Breast epithelium (tissue), 4 donors: ENCODE results near the gene KCNJ6. TPM values are rescaled to one million over a fixed set of nuclear protein-coding genes. Genes with fewer than 3 reads are reported as not detected.
A peak's percentile ranks its signal among the peaks of the same experiment; 100 is the strongest.

Experiments
- DNase-seq, 2 donors: peaks; one replicate each; pipeline ENCODE4 v3.0.0-alpha.2; 2019; ENCODE audit warnings: low spot score in 2 of 2
- H3K27ac ChIP-seq, 2 donors: fragments of 200-600 bp; sonication (generic) in 1 of 2; one replicate each; pipeline ENCODE4 v1.5.1; 2016 to 2019; ENCODE audit warnings: mild to moderate bottlenecking in 1 of 2
- H3K27me3 ChIP-seq, 2 donors: fragments of 200-600 bp; sonication (generic) in 1 of 2; one replicate each; pipeline versions ENCODE4 v1.5.1 to v1.6.0; 2017 to 2019; ENCODE audit warnings: control low read depth in 1 of 2, mild to moderate bottlenecking in 1 of 2
- H3K36me3 ChIP-seq: fragments of 200-600 bp; one replicate; pipeline ENCODE4 v1.5.1; 2019
- H3K4me1 ChIP-seq, 2 donors: fragments of 200-600 bp; sonication (generic); one replicate each; pipeline ENCODE4 v1.5.1; 2016 to 2019; ENCODE audit warnings: control low read depth in 1 of 2
- H3K4me3 ChIP-seq, 3 donors: fragments of 200-600 bp; sonication (generic); 1 replicate in 2 of 3; 2 replicates in 1 of 3; pipeline ENCODE4 v1.5.1; 2016 to 2019; ENCODE audit warnings: mild to moderate bottlenecking in 3 of 3, moderate library complexity in 2 of 3
- H3K9me3 ChIP-seq, 2 donors: fragments of 200-600 bp; sonication (generic) in 1 of 2; one replicate each; pipeline ENCODE4 v1.5.1; 2016 to 2019; ENCODE audit warnings: control low read depth in 1 of 2
- POLR2A ChIP-seq: fragments of 450-650 bp; IDR thresholded peaks from one replicate; pipeline ENCODE4 v1.6.1; 2016; ENCODE audit warnings: antibody characterized with exemption, mild to moderate bottlenecking, moderate library complexity
- POLR2AphosphoS5 ChIP-seq, 3 donors: sonication (generic); formaldehyde crosslinking; IDR thresholded peaks; one replicate each; pipeline ENCODE4 v1.6.1; 2017; ENCODE audit warnings: antibody characterized with exemption in 3 of 3
- intact Hi-C: fragments of 100-400 bp; cut with DNase I; formaldehyde crosslinking; loops from one replicate; pipeline ENCODE4 v1.15.1; 2023; ENCODE audit warnings: low total_unique reads
- total RNA-seq, 3 donors: library from RNA; depleted of rRNA; stranded (reverse); fragments of >200 nt; gene quantifications; one replicate each; pipeline ENCODE4 v1.1.0, GENCODE V29; 2016
- TF ChIP-seq, protein P1 (sequence below), 3 donors: fragments of 450-650 bp; IDR thresholded peaks; one replicate each; pipeline ENCODE4 v1.5.1; 2016 to 2017; ENCODE audit warnings: antibody characterized with exemption in 3 of 3, mild to moderate bottlenecking in 3 of 3, moderate library complexity in 3 of 3

KCNJ6 gene, protein sequence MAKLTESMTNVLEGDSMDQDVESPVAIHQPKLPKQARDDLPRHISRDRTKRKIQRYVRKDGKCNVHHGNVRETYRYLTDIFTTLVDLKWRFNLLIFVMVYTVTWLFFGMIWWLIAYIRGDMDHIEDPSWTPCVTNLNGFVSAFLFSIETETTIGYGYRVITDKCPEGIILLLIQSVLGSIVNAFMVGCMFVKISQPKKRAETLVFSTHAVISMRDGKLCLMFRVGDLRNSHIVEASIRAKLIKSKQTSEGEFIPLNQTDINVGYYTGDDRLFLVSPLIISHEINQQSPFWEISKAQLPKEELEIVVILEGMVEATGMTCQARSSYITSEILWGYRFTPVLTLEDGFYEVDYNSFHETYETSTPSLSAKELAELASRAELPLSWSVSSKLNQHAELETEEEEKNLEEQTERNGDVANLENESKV
- not detected for total RNA-seq

DNA sequence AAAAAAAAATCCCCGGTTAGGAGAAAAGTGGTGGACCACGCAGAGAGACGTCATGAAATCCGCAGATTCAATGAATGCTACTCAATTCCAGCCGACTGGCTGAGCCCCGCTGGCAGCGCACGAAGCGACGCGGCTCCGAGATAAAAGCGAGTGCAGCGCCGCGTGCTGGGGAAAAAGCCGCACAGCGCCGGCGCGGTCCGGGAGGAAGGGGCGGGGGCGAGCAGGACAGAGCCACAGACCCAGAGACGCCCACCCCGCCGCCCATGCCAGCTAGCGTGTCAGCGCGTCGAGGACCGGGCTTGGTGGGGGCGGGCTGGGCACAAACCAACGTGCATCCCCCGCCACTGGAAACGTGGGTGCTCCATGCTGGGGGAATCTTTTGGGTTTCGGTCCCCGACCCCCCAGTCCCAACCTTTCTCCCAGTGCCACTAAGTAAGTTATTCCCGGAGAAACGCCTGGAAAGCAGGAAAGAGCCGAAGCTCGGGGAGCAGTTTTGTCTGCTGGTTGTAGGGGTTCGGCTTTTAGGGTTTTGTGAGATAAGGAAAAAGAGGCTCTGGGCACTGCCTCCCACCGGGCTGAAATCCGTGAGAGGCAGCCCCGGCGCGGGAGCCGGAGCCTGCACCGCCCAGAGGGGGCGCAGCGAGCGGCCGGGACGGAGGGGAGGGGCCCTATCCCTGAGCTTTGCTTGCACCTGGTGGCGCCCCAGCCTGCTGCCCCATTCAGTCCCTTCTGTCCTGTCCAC is at the start of gene KCNJ6:
Gene KCNJ6, minus strand, starts transcription at position 148 of the 742 bp plus-strand sequence. CDS start 75,775 bp downstream, outside the sequence.
- no peak for DNase-seq
- intact Hi-C loops = no loop called here
- peaks cover 0 to 80% of the 10 kb centered on the region in 2 donors for H3K27me3 ChIP-seq
- no peaks in the 10 kb centered on the region for H3K9me3 ChIP-seq
- peak within 1 kb of the TSS in 2 of 3 donors; percentile 17 to 50 for H3K4me3 ChIP-seq
- no peak within 1 kb of the TSS for H3K27ac ChIP-seq
- TF ChIP-seq POLR2AphosphoS5 (IDR thresholded peaks at IDR 0.05) = no peak
- no peak for TF ChIP-seq POLR2A
- TF ChIP-seq, protein P1, sequence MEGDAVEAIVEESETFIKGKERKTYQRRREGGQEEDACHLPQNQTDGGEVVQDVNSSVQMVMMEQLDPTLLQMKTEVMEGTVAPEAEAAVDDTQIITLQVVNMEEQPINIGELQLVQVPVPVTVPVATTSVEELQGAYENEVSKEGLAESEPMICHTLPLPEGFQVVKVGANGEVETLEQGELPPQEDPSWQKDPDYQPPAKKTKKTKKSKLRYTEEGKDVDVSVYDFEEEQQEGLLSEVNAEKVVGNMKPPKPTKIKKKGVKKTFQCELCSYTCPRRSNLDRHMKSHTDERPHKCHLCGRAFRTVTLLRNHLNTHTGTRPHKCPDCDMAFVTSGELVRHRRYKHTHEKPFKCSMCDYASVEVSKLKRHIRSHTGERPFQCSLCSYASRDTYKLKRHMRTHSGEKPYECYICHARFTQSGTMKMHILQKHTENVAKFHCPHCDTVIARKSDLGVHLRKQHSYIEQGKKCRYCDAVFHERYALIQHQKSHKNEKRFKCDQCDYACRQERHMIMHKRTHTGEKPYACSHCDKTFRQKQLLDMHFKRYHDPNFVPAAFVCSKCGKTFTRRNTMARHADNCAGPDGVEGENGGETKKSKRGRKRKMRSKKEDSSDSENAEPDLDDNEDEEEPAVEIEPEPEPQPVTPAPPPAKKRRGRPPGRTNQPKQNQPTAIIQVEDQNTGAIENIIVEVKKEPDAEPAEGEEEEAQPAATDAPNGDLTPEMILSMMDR (IDR thresholded peaks at IDR 0.05) = no peak
- peaks cover 0 to 11% of the 10 kb centered on the region in 2 donors for H3K4me1 ChIP-seq
- H3K36me3 ChIP-seq = no peaks in the 10 kb centered on the region

DNA sequence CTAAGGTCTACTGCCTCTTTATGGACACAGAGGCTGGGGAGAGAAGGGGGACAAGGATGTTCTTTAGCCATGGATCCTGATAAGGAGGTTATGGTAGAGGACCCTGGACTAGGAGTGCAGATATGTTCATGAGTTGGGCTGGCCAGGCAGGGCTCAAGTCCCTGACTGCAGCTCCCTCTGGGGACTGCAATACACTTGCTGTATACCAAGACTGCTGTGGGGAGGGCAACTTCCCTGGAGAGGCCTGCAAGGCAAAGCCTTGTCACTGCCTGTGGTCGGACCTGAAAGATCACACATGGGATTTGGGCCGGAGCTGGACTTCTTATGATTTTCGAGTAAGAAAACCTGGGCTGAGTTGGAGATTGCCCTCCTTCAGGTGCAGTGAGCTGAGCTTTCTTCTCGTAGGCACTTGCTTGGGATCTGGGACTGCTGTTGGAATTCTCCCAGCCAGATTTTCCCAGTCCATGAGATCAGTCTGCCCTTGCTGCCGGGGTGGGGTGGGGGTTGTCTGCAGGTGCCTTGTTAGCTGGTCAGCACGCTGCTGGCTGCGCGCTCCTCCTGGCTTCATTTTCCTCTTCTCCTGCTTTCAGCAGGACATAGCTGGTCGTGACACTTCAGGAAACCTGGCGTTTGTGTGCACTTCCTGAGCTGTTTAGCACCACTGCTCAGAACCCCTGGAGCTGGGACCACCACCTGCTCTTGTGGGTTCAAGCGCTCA is 49.0 kb upstream of the KCNJ6 start:
- H3K27ac ChIP-seq = no peak overlapping the region
- H3K4me1 ChIP-seq = no peaks in the 10 kb centered on the region
- H3K36me3 ChIP-seq = no peaks in the 10 kb centered on the region
- H3K27me3 ChIP-seq = no peaks in the 10 kb centered on the region
- H3K4me3 ChIP-seq = no peak overlapping the region
- H3K9me3 ChIP-seq = no peaks in the 10 kb centered on the region
- TF ChIP-seq POLR2AphosphoS5 (IDR thresholded peaks at IDR 0.05) (no peak), POLR2A (no peak)
- TF ChIP-seq, protein P1 (IDR thresholded peaks at IDR 0.05) = no peak
- intact Hi-C loops = no loop called here
- no peak for DNase-seq

DNA sequence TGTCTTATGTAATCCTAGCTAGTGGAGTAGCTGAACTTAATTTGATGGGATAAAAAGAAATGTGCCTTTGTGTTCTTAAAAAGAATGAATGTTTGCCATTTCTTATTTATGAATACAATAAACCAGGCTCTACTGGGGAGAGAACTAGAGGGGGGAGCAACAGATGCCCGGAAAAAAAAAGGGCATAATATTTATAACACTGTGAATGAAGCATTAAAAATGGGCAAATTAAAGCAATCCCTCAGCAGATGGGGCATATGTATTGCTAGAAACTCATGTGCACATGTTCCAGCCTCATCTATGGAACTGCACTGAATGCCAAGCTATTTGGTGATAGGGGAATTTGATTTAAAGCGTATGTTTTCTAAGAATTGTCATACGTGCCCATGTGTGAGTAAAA is 42.3 kb upstream of the KCNJ6 start:
- TF ChIP-seq, protein P1 (IDR thresholded peaks at IDR 0.05) = no peak
- TF ChIP-seq POLR2AphosphoS5 (IDR thresholded peaks at IDR 0.05) (no peak), POLR2A (no peak)
- Histone ChIP-seq H3K27me3 (peaks cover 0 to 17% of the 10 kb centered on the region in 2 donors), H3K36me3 (no peaks in the 10 kb centered on the region), H3K4me1 (no peaks in the 10 kb centered on the region), H3K27ac (no peak overlapping the region), H3K9me3 (no peaks in the 10 kb centered on the region), H3K4me3 (no peak overlapping the region)
- no peak for DNase-seq
- intact Hi-C loops = no loop called here

DNA sequence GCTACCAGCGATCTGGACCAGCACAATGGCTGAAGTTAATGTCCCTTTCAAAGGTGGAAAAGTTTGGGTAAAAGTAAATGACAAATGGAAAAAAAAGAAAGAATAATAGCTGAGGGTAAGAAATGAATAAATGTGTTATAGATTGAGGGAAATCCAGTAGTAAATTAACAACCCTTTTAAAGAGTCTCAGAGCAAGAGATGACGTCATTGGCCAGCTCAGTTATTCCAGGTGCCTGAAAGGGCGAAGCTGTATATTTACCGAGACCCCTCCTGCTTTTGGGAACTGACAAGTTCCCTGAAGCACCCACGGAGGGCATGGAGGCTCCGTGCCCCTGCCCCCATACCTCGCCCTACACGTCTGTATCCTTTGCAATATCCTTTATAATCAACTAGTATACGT is 40.5 kb upstream of the KCNJ6 start:
- Histone ChIP-seq H3K4me3 (no peak overlapping the region), H3K4me1 (no peaks in the 10 kb centered on the region), H3K36me3 (no peaks in the 10 kb centered on the region), H3K9me3 (no peaks in the 10 kb centered on the region), H3K27me3 (peaks cover 0 to 31% of the 10 kb centered on the region in 2 donors), H3K27ac (no peak overlapping the region)
- intact Hi-C loops = no loop called here
- no peak for DNase-seq
- TF ChIP-seq POLR2AphosphoS5 (IDR thresholded peaks at IDR 0.05) (no peak), POLR2A (no peak)
- TF ChIP-seq, protein P1 (IDR thresholded peaks at IDR 0.05) = no peak
